GM12864 (cell line): Measurements from ENCODE around the gene COASY.

Experiments
- DNase-seq: peaks from one replicate; pipeline ENCODE4 v3.0.0-alpha.2; 2011; ENCODE audit warnings: low read depth
- H3K4me3 ChIP-seq: 2 replicates; pipeline ENCODE4 v1.5.1; 2011; ENCODE audit warnings: mild to moderate bottlenecking, low read depth, low read length, control low read depth
- CTCF ChIP-seq: IDR thresholded peaks from 2 replicates; pipeline ENCODE4 v1.5.1; 2011; ENCODE audit warnings: low read depth, mild to moderate bottlenecking, moderate library complexity, low read length, control low read depth, inconsistent platforms; ENCODE audit errors: missing control alignments

COASY gene

GRCh38 chr17:42577532-42578281 is 15.8 kb downstream of the COASY start, which contains the start of gene PSMC3IP:
TSS of gene PSMC3IP (minus strand) at chr17:42577729. CDS start at chr17:42577686, 43 bp downstream.
- H3K4me3 ChIP-seq: peak within 1 kb of the TSS; percentile 66
- TF ChIP-seq CTCF: peak; percentile 60
- DNase-seq: peak; percentile 85

- DNase-seq: peak; percentile 91
- peak; percentile 88 for TF ChIP-seq CTCF
Observed at GRCh38 chr17:42578282-42578869, 16.4 kb downstream of the COASY start.

GRCh38 chr17:42579794-42580551 is 18.0 kb downstream of the COASY start:
- no peak for TF ChIP-seq CTCF
- no peak overlapping the region for H3K4me3 ChIP-seq
- no peak for DNase-seq

More at GRCh38 chr17:42578282-42578869, 16.4 kb downstream of the COASY start:
- H3K4me3 ChIP-seq: peak overlapping the region; percentile 66

DNA sequence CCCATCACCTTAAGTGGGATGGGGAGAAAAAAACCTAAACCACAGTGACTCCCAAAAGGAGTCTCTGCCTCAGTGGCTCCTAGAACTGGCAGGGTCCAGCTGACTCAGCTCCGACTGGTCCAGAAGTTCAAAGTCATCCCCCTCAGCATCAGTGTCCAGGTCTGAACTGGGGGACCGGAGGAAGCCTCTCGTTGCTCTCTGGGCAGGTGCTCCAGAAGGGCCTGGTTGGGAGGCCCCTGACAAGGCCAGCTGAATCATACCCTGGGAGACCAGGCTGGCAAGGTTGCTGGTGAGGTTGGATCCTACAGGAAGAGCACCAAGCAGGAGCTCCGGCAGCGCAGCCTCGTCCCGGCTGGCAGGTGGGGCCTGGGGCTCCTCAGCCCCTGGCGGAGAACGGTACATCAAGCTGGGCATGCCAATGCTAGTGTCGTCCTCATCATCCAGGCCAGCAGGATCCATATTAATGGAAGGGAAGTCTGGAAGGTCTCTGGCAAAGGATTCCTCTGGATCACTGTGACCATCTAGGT is 19.9 kb downstream of the COASY start:
- no peak for DNase-seq
- H3K4me3 ChIP-seq: no peak overlapping the region
- TF ChIP-seq CTCF: no peak

DNA sequence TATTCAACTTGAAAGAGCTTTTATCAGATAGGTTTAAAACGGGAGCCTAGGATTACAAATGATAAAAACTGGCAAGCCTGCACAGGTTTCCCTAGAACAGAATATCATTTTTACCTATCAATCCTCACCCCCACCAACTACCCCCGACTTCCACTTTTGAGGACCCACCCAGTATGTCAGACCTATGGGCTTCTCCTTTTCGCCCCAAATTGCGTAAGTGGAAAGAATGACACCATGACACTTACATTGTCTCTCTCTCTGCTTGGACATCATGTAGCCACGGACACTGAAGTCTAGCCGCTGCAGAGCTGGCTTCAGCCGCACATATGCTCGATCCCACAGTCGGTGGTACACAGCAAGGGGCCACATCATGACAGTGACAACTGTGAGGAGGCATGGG is 22.9 kb downstream of the COASY start:
- DNase-seq: no peak
- H3K4me3 ChIP-seq: no peak overlapping the region
- no peak for TF ChIP-seq CTCF

DNA sequence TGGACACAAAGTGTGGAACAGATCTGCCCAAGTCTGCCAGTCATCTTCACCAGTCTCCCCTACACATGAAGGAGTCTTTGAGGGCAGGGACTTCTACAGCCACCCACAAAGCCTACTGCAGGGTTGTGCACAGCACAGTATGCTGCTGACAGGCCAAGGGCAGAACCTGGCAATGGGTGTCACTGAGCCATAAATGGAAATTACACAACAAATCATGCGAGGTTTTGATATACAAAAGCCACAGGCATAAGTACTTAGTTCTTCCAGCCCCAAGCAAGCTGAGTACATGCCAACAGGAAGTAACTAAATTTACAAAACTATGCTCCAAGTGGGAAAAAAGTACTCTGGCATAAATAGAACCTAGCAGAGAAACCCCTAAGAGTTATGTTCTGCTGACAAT is 23.4 kb downstream of the COASY start:
- no peak overlapping the region for H3K4me3 ChIP-seq
- DNase-seq: no peak
- TF ChIP-seq CTCF: no peak
